HG03520 (cell line): ENCODE measurements around the gene RAB33B.

Experiments
- ATAC-seq: cut with Tn5 transposase; IDR thresholded peaks from one replicate; pipeline ENCODE4 v1.9.1; 2021; ENCODE audit warnings: mild to moderate bottlenecking, moderate library complexity; ENCODE audit not compliant: unreplicated experiment

RAB33B gene

GRCh38 chr4:139503622-139504166, 49.8 kb downstream of the RAB33B start:
- ATAC-seq = no peak

GRCh38 chr4:139506774-139507173, 52.9 kb downstream of the RAB33B start:
- no peak for ATAC-seq

GRCh38 chr4:139508581-139509237, 54.8 kb downstream of the RAB33B start:
- ATAC-seq = no peak

GRCh38 chr4:139509727-139510410, 55.9 kb downstream of the RAB33B start:
- ATAC-seq = no peak

- no peak for ATAC-seq
These were observed 57.4 kb downstream of the RAB33B start for GRCh38 chr4:139511320-139511719.

- no peak for ATAC-seq
These were observed 60.6 kb downstream of the RAB33B start for GRCh38 chr4:139514382-139515059.

GRCh38 chr4:139515531-139515958, 61.6 kb downstream of the RAB33B start:
- no peak for ATAC-seq

- no peak for ATAC-seq
These were observed 68.0 kb downstream of the RAB33B start for GRCh38 chr4:139521754-139522401.

- ATAC-seq = no peak
These were observed 68.5 kb downstream of the RAB33B start for GRCh38 chr4:139522457-139522856.

GRCh38 chr4:139523076-139523475, 69.2 kb downstream of the RAB33B start:
- ATAC-seq = no peak

- ATAC-seq = no peak
These were observed 70.2 kb downstream of the RAB33B start for GRCh38 chr4:139524062-139524631.

GRCh38 chr4:139525414-139525813, 71.5 kb downstream of the RAB33B start:
- no peak for ATAC-seq
